Neural progenitor cell (in vitro differentiated cells): Measurements from ENCODE around the gene KLHL36. TPM values are rescaled to one million over a fixed set of nuclear protein-coding genes. Genes with fewer than 3 reads are reported as not detected.

ENCODE experiments used
- DNase-seq: peaks from one replicate; pipeline ENCODE4 v3.0.0-alpha.2; 2016; ENCODE audit warnings: low spot score
- H2AFZ ChIP-seq: fragments of 200-600 bp; sonication (generic); replicated peaks from 2 replicates; pipeline ENCODE4 v1.6.1; 2016; ENCODE audit warnings: antibody characterized with exemption
- H3F3A ChIP-seq: fragments of 200-600 bp; sonication (generic); 2 replicates; pipeline ENCODE4 v1.6.1; 2016; ENCODE audit warnings: antibody characterized with exemption, low read depth
- H3K27ac ChIP-seq: fragments of 200-600 bp; sonication (generic); 2 replicates; pipeline ENCODE4 v1.5.1; 2016; ENCODE audit warnings: mild to moderate bottlenecking
- H3K27me3 ChIP-seq: fragments of 200-600 bp; sonication (generic); 2 replicates; pipeline ENCODE4 v1.6.1; 2016; ENCODE audit warnings: mild to moderate bottlenecking, moderate library complexity
- H3K36me3 ChIP-seq: fragments of 200-600 bp; sonication (generic); 2 replicates; pipeline ENCODE4 v1.5.1; 2016
- H3K4me1 ChIP-seq: fragments of 200-600 bp; sonication (generic); 2 replicates; pipeline ENCODE4 v1.6.1; 2016; ENCODE audit warnings: mixed run types
- H3K4me2 ChIP-seq: fragments of 200-600 bp; sonication (generic); 2 replicates; pipeline ENCODE4 v1.6.1; 2016
- H3K4me3 ChIP-seq: fragments of 200-600 bp; sonication (generic); 2 replicates; pipeline ENCODE4 v1.5.1; 2016
- H3K79me2 ChIP-seq: fragments of 200-600 bp; sonication (generic); 2 replicates; pipeline ENCODE4 v1.6.1; 2016; ENCODE audit warnings: low read depth
- H3K9ac ChIP-seq: fragments of 200-600 bp; sonication (generic); 2 replicates; pipeline ENCODE4 v1.6.1; 2016
- H3K9me3 ChIP-seq: fragments of 200-600 bp; sonication (generic); 2 replicates; pipeline ENCODE4 v1.5.1; 2016; ENCODE audit warnings: low read depth
- H4K20me1 ChIP-seq: fragments of 200-600 bp; sonication (generic); 2 replicates; pipeline ENCODE4 v1.6.1; 2016; ENCODE audit warnings: low read depth
- H3K27ac Mint-ChIP-seq: 3 replicates; pipeline ENCODE4 v1.8.0; 2021; ENCODE audit warnings: mixed read lengths
- H3K27me3 Mint-ChIP-seq: 2 replicates; pipeline ENCODE4 v1.8.0; 2022; ENCODE audit warnings: low read depth, mild to moderate bottlenecking, inconsistent platforms, moderate library complexity, mixed read lengths; ENCODE audit not compliant: insufficient read depth
- H3K36me3 Mint-ChIP-seq: 3 replicates; pipeline ENCODE4 v1.8.0; 2021; ENCODE audit warnings: mixed read lengths
- H3K4me1 Mint-ChIP-seq: 3 replicates; pipeline ENCODE4 v1.8.0; 2021; ENCODE audit warnings: mixed read lengths
- H3K4me3 Mint-ChIP-seq: 3 replicates; pipeline ENCODE4 v1.8.0; 2021; ENCODE audit warnings: mild to moderate bottlenecking, moderate library complexity, mixed read lengths
- H3K9me3 Mint-ChIP-seq: 3 replicates; pipeline ENCODE4 v1.8.0; 2020; ENCODE audit warnings: mixed read lengths
- EZH2 ChIP-seq: fragments of 200-600 bp; sonication (generic); IDR thresholded peaks from 2 replicates; pipeline ENCODE4 v1.6.1; 2017; ENCODE audit warnings: antibody characterized with exemption, mild to moderate bottlenecking, moderate library complexity
- EZH2phosphoT487 ChIP-seq: fragments of 200-600 bp; sonication (generic); IDR thresholded peaks from 2 replicates; pipeline ENCODE4 v1.6.1; 2017; ENCODE audit warnings: antibody characterized with exemption
- total RNA-seq: library from RNA; depleted of rRNA; stranded (reverse); fragments of >200 nt; gene quantifications from 2 replicates; pipeline ENCODE4 v1.2.3, GENCODE V29; 2015; ENCODE audit warnings: low replicate concordance
- TF ChIP-seq, protein P1 (sequence below): fragments of 200-600 bp; sonication (generic); IDR thresholded peaks from 2 replicates; pipeline ENCODE4 v1.5.1; 2017; ENCODE audit warnings: antibody characterized with exemption, mild to moderate bottlenecking

KLHL36 gene
- total RNA-seq, 1 donor from 2014 or later, result 15.9 TPM

- Histone ChIP-seq H3K9me3 (no peaks in the 10 kb centered on the region), H3K9ac (no peak overlapping the region), H2AFZ (no peak overlapping the region), H3K27ac (no peak overlapping the region), H3K4me1 (peaks cover 9% of the 10 kb centered on the region), H3K4me3 (no peak overlapping the region), H3K27me3 (peaks cover 7% of the 10 kb centered on the region), H3K4me2 (no peak overlapping the region), H3F3A (no peaks in the 10 kb centered on the region), H3K79me2 (no peaks in the 10 kb centered on the region), H3K36me3 (no peaks in the 10 kb centered on the region), H4K20me1 (no peaks in the 10 kb centered on the region)
- no peak for TF ChIP-seq EZH2
- TF ChIP-seq EZH2phosphoT487, result no peak
- TF ChIP-seq, protein P1, sequence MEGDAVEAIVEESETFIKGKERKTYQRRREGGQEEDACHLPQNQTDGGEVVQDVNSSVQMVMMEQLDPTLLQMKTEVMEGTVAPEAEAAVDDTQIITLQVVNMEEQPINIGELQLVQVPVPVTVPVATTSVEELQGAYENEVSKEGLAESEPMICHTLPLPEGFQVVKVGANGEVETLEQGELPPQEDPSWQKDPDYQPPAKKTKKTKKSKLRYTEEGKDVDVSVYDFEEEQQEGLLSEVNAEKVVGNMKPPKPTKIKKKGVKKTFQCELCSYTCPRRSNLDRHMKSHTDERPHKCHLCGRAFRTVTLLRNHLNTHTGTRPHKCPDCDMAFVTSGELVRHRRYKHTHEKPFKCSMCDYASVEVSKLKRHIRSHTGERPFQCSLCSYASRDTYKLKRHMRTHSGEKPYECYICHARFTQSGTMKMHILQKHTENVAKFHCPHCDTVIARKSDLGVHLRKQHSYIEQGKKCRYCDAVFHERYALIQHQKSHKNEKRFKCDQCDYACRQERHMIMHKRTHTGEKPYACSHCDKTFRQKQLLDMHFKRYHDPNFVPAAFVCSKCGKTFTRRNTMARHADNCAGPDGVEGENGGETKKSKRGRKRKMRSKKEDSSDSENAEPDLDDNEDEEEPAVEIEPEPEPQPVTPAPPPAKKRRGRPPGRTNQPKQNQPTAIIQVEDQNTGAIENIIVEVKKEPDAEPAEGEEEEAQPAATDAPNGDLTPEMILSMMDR, result no peak
- Mint-ChIP-seq H3K4me3 (no peak overlapping the region), H3K27me3 (peaks cover 11% of the 10 kb centered on the region), H3K4me1 (peaks cover 11% of the 10 kb centered on the region), H3K27ac (no peak overlapping the region), H3K9me3 (no peaks in the 10 kb centered on the region), H3K36me3 (no peaks in the 10 kb centered on the region)
- DNase-seq, result no peak
These were observed 24.9 kb downstream of the KLHL36 start for GRCh38 chr16:84673203-84673535.

- H3K9me3 Mint-ChIP-seq, result no peaks in the 10 kb centered on the region
These were observed 25.2 kb downstream of the KLHL36 start for GRCh38 chr16:84673561-84673960.

DNA sequence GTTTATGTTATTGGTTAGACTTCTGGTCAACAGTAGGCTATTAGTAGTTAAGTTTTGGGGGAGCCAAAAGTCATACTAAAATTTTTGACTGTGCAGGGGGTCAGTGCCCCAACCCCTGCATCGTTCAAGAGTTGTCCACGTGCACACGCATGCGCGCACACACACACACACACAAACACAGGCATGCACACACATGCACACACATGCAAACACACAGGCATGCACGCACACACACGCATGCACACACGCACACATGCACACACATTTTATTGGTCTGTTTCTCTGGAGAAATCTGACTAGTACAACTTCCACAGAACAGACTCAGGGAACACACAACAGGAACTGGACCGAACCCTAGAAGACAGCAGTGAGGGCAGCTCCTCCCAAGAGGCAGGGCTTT is 27.1 kb downstream of the KLHL36 start:
- H2AFZ ChIP-seq, result no peak overlapping the region
- no peak overlapping the region for H3K9ac ChIP-seq
- H3K4me1 Mint-ChIP-seq, result peaks cover 15% of the 10 kb centered on the region
- no peaks in the 10 kb centered on the region for H3K9me3 Mint-ChIP-seq
- no peak overlapping the region for H3K27ac ChIP-seq
- H3K36me3 Mint-ChIP-seq, result no peaks in the 10 kb centered on the region
- no peak overlapping the region for H3K4me3 ChIP-seq
- no peaks in the 10 kb centered on the region for H4K20me1 ChIP-seq
- TF ChIP-seq EZH2, result no peak
- TF ChIP-seq EZH2phosphoT487, result no peak
- TF ChIP-seq, protein P1, result no peak
- H3K36me3 ChIP-seq, result no peaks in the 10 kb centered on the region
- no peaks in the 10 kb centered on the region for H3K9me3 ChIP-seq
- H3K27me3 Mint-ChIP-seq, result peaks cover 9% of the 10 kb centered on the region
- H3K27ac Mint-ChIP-seq, result no peak overlapping the region
- no peaks in the 10 kb centered on the region for H3K79me2 ChIP-seq
- no peak for DNase-seq
- no peak overlapping the region for H3K4me3 Mint-ChIP-seq
- peaks cover 9% of the 10 kb centered on the region for H3K4me1 ChIP-seq
- H3K27me3 ChIP-seq, result peaks cover 17% of the 10 kb centered on the region
- H3F3A ChIP-seq, result no peaks in the 10 kb centered on the region
- H3K4me2 ChIP-seq, result no peak overlapping the region

More at GRCh38 chr16:84673561-84673960, 25.2 kb downstream of the KLHL36 start:
- H3K36me3 ChIP-seq, result no peaks in the 10 kb centered on the region
- no peak overlapping the region for H3K4me3 ChIP-seq
- Mint-ChIP-seq H3K27me3 (peaks cover 11% of the 10 kb centered on the region), H3K4me1 (peaks cover 12% of the 10 kb centered on the region), H3K4me3 (no peak overlapping the region), H3K36me3 (no peaks in the 10 kb centered on the region), H3K27ac (no peak overlapping the region)
- H3K9me3 ChIP-seq, result no peaks in the 10 kb centered on the region
- H3K27ac ChIP-seq, result no peak overlapping the region
- no peaks in the 10 kb centered on the region for H3K79me2 ChIP-seq
- no peaks in the 10 kb centered on the region for H4K20me1 ChIP-seq
- H3K27me3 ChIP-seq, result peaks cover 7% of the 10 kb centered on the region
- no peak for DNase-seq
- H3K9ac ChIP-seq, result no peak overlapping the region
- H2AFZ ChIP-seq, result no peak overlapping the region
- no peak overlapping the region for H3K4me2 ChIP-seq
- H3K4me1 ChIP-seq, result peaks cover 9% of the 10 kb centered on the region
- no peaks in the 10 kb centered on the region for H3F3A ChIP-seq
- TF ChIP-seq EZH2phosphoT487 (no peak), EZH2 (no peak)
- TF ChIP-seq, protein P1, result no peak
